GM21390 (cell line): Measurements from ENCODE around the gene IL18BP.

ENCODE experiments used
- ATAC-seq: cut with Tn5 transposase; IDR thresholded peaks from one replicate; pipeline ENCODE4 v1.9.1; 2021; ENCODE audit not compliant: unreplicated experiment

The IL18BP gene

DNA sequence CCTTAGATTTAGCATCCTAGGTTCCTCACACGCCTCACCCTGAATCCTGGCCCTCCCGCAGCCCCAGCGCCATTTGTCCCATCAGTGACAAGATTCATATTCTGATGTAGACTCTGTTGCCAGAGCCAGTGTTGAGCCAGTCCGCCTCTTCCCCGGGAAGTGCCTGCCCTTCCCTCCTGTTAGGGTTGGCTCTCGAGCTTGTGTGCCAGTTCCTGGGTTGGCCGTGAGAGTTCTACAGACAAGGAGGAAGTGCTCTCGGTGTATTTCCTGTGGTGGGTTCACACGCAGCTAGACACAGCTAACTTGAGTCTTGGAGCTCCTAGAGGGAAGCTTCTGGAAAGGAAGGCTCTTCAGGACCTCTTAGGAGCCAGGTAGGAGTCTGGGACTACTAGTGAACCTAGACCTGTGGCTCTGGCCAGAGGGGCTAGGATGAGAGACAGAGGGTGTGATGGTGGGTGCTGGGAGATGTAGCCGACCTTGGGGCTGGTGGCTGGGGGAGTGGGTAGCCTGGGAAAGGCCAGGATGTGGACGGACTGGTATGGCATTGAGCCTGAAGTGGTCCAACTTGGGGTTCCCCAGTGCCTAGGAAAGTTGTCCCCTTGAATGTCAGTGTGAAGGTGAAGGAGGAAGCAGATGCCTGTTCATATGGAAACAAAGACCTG is at the start of gene IL18BP:
TSS of gene IL18BP (plus strand) at position 261 of the 662 bp plus-strand sequence. CDS start 1,076 bp downstream, outside the sequence.
- peak; percentile 50 for ATAC-seq

GRCh38 chr11:71949034-71949433 is 49.7 kb upstream of the IL18BP start:
- no peak for ATAC-seq

GRCh38 chr11:71951741-71952310 is 46.9 kb upstream of the IL18BP start:
- ATAC-seq: no peak

- no peak for ATAC-seq
These were observed 42.7 kb upstream of the IL18BP start for GRCh38 chr11:71955898-71956456.

DNA sequence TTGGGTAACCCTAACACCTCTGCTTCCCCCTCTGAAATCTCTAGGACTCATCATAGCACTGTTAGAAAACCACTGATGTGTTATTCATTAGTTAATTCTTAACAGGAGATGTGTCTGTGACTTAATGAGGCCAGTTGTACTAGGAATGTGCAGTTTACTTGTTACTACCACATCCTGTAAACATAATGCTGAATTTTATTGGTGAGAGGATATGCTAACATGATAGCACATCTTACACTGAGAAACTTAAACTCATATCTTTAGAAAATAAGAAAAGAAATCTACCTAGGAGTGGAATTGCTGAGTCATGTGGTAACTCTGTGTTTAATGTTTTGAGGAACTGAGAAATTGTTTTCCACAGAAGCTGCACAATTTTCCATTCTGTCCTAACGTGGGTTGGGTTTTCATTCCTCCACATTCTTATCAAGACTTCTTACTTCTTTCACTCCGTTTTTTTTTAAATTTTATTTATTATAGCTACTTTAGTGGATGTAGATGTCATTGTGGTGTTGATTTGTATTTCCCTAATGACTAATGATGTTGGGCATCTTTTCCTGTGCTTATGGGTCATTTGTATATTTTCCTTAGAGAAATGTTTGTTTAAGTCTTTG is 36.2 kb upstream of the IL18BP start:
- ATAC-seq: no peak

GRCh38 chr11:71963468-71963867 is 35.2 kb upstream of the IL18BP start:
- no peak for ATAC-seq

GRCh38 chr11:71964641-71965040 is 34.1 kb upstream of the IL18BP start:
- ATAC-seq: no peak

DNA sequence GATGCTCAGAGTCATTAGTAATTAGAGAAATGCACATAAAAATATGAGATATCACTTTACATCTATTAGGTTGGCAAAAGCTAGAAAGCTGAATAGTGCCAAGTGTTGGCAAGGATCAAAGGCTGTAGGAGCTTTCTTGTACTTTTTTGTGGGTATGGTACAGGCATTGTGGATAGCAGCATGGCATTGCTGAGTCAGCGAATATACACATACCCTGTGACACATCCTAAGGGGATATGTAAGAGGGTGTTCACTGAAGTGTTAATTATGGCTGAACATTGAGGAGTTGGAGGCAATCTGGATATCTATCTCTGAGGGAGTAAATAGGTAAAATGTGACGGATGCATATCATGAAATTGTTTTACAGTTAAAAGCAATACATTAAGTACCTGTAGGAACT is 27.0 kb upstream of the IL18BP start:
- no peak for ATAC-seq

GRCh38 chr11:71976551-71976950 is 22.2 kb upstream of the IL18BP start:
- no peak for ATAC-seq

DNA sequence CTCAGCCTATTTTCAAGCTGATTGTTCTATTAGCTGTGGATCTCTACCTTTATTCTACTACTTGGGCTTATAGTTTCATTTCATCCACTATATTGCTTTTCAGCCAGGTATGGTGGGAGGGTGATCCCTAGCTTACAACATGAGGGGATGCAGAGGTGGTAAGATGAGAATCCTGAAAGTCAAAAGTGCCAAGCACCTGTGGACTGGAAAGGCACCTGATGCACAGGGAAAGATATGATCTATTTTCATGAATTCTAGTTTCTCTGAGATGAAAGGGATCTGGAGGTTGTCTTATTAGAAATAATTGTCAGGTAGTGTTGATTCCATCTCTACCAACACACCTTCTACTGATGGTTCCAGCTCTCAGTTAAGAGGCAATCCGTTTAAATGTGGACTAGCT is 21.6 kb upstream of the IL18BP start:
- ATAC-seq: no peak

- no peak for ATAC-seq
These were observed 20.8 kb upstream of the IL18BP start for GRCh38 chr11:71977743-71978418.

GRCh38 chr11:71979094-71979493 is 19.6 kb upstream of the IL18BP start:
- ATAC-seq: no peak

DNA sequence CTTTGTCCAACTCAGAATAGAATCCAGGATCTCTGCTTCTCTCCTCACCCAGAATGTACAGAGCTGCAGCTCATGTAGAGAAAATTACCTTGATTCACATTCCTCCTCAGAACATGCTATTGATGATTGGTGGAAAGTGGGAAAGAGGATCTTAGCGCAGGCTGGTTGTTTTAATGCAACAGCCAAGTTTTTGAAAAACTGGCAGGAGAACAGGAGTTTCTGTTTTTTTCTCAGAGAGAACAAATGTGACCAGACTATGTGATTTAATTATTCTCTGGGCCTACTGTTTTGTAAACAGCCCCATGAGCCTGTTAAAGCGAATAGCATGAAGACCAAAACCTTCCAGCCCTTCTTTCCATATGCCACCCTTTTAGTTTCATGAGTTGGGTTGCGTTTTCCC is 19.1 kb upstream of the IL18BP start:
- no peak for ATAC-seq

DNA sequence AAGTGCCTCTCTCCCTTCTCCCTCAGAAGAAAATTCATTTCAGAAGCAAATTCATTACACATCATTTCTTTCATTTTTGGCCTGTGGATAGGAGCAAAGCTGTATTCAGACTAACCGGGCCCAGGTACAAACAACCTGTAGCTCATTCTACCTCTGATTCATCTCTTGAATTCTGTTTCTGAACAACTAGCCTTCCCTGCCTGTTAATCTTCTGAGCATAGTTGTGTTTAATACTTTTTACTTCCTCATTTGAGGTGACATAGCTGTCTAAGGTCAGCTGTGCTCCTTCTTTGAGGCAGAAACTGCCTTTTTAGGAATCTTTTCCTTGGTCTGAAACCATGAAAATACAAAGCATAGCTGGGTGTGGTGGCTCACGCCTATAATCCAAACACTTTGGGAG is 12.6 kb upstream of the IL18BP start:
- ATAC-seq: no peak

DNA sequence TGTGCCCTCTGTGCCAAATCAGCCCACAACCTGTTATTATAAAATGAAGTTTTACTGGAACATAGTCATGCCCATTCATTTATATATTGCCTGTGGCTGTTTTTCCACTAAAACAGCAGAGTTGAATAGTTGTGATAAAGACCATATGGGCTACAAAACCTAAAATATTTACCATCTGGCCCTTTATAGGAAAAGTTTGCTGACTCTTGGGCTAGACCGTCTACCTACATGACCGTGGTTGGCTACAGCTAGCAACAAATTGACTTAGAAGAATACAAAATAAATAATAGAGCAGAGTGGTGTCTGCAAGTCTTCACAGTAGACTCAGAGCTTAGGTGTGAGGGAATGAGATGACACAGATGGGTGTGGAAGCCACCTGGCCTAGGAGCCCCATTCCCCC is 11.2 kb upstream of the IL18BP start:
- no peak for ATAC-seq

DNA sequence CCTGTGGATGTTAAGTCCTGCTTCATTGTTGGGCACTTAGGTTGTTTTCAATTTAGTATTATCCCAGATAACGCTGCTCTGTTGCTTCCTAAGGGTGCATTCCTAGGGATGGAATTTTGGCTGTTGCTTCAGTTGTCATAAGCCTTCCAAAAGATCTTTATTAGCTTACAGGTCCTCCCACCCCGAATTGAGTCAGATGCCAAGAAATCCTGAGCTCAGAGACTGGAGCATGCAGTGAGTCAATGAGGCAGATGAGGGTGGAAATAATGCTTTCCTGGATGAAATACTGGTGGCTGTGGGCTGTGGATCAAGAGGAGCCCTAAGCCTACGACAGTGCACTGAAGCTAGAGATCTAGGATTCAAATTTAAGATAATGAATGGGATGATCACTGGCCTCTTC is 10.7 kb upstream of the IL18BP start:
- ATAC-seq: no peak

- no peak for ATAC-seq
These were observed 8.0 kb upstream of the IL18BP start for GRCh38 chr11:71990701-71991100.

- ATAC-seq: peak; percentile 65
These were observed 7.2 kb upstream of the IL18BP start for GRCh38 chr11:71991494-71991893.

DNA sequence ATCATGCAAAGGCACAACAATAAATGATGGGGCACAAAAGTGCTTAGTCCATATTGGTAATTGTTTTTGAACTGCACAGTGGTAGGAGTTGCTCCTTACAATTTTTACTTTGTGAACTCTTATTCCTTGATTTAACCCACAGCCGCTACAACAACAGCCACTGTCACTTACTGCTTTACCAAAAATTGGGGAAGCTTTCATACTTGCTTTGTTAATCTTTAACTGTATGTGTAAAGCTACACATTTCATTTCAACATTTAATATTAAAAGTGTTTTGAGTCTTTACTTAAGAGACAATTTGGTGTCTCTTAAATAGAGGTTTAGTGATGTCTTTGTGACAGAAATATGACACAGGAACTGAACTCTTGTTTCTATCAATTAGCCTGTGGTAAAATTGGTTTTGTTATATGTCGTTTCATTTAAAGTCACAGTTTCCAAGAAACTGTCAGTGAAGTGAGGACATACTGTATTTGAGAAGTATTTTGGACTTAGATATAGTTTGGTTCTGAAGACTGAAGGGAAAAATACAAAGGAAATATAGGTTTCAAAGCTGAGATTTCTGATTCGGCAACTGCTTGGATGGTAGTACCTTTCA is 6.5 kb upstream of the IL18BP start:
- no peak for ATAC-seq

DNA sequence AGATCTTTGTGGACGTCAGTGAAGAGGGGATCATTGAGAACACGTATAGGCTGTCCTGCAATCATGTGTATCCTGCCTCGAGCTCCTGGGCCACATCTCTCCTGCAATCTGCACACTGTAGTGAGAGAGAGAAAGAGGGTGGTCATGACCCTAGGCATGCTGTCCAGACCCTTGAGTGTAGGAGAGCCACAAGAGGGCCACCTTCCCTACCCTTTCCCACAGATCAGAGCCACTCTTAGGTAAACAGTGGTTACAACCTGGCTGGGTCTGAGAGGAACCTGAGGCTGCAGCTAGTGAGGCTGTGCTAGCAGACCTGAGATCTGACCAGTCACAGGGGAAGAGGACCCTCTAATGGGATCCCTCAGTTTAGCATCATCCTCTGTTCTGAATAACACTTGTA is 3.9 kb upstream of the IL18BP start:
- ATAC-seq: no peak

GRCh38 chr11:71995726-71996291 is 2.9 kb upstream of the IL18BP start:
- ATAC-seq: no peak
